NCI-H82 treated with DMSO at 0.1 percent for 48 hours (cell line): ENCODE results near the gene RFT1.

Experiments used
- DNase-seq: peaks from one replicate; lab custom pipeline; 2025; ENCODE audit not compliant: unreplicated experiment; lab: John Stamatoyannopoulos, UW

The RFT1 gene

GRCh38 chr3:53092942-53093341 lies 37.3 kb downstream of the RFT1 start:
- DNase-seq: no peak

- no peak for DNase-seq
Measured at GRCh38 chr3:53092216-53092615, 38.0 kb downstream of the RFT1 start.

GRCh38 chr3:53091011-53091410 lies 39.2 kb downstream of the RFT1 start:
- DNase-seq: no peak

DNA sequence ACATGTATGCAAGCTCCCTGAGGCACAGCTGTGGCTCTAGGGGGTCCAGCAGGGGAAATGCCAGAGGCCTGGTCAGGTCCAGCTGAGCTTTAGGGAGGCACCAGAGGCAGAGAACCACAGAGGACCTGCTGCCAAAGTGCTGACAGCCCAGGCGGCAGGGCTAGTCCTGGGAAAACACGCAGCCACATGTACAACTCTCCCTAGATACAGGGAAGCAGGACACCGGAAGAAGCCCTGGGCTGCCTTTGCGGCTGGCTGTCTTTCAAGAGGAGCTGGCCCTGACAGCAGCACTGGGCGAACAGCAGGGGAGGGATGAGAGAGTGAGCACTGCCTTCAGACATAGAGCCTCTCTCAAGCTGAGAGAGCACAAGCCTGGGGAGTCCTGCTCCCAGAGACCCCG lies 40.7 kb downstream of the RFT1 start:
- DNase-seq: no peak

DNA sequence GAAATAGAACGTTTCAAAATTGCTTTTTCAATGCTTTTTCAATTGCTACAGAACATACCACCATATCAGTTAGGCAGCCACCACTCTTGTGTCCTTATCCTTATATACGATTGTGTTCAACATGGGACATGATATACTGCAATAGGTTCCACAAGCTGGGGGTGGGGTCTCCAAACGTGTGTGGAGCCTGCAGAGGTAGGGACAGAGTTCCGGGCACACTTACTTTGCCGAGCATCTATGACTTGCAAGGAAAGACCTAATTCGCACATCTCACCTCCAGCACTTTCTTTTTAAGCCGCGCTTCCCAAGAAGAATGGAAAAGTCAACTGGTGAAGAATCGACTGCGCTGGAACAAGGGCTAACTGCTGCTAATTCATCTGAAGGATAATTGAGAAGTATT lies 44.8 kb downstream of the RFT1 start:
- no peak for DNase-seq

DNA sequence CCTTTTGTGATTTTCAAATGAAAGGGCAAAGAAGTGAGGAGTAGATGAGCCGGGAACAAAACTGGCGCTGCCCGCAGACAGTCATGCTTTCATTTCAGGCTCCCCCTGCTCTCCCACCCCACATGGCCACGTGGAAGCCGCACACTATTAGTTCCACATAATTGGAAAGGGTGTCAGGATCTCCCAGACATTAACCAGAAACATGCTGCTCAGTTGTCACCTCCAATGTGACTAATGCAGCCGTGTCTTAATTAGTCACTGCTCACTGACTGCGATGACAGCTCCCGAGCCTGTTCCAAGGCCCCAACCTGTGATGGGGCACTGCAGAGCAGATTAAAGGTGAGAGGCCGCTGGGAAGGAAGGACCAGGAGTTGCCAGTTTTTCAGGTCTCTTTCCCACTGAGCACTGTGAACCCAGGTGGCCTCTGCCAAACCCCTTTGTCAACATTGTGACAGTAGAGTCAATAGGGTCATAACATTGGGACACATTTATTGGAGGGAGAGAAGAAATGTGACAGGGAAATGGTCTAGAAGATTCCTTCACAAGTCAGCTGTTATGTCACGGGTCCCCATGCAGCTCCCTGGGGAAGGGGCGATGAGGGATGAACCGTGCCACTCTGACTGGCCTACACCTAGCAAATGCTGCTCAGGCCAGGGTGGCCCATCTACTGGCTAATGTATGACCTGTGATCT lies 45.8 kb downstream of the RFT1 start:
- no peak for DNase-seq

DNA sequence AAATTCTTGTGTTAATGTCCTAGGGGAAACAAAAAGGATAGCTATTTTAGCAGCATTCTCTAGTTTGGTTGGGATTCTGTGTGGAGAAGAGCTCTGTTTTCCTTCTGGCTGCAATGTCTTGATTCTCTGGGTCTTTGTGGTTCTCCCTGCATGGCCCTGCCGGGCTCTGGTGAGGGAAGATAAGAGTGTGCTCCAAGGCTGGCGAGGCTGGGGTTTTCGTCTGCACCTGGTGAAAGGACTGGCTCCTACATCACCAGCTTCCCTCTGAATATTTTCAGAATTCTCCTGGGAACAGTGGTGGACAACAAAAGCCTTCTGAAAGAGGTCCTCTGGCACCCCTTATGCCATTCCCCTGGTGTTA lies 46.3 kb downstream of the RFT1 start:
- DNase-seq: no peak

GRCh38 chr3:53083521-53083920 lies 46.7 kb downstream of the RFT1 start:
- no peak for DNase-seq

GRCh38 chr3:53082736-53083135 lies 47.5 kb downstream of the RFT1 start:
- DNase-seq: no peak

DNA sequence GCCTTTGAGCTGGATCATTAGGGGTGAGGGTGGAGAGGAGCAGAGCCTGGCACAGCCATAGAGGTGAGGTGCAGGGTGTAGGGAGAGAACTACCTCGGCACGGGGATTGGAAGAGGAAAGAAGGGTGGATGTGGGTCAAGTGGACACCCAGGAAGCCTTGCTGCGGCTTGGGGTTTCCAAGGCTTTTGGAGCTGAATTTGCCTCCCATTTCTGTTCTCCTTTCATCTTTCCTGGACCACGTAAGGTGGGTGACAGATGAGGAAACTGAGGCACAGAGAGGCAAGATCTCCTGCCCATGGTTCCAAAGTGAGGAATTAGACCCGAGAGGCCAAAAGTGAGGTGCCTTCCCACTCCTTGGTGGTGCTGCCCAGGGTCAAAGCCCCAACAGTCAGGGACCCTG lies 48.9 kb downstream of the RFT1 start:
- no peak for DNase-seq

DNA sequence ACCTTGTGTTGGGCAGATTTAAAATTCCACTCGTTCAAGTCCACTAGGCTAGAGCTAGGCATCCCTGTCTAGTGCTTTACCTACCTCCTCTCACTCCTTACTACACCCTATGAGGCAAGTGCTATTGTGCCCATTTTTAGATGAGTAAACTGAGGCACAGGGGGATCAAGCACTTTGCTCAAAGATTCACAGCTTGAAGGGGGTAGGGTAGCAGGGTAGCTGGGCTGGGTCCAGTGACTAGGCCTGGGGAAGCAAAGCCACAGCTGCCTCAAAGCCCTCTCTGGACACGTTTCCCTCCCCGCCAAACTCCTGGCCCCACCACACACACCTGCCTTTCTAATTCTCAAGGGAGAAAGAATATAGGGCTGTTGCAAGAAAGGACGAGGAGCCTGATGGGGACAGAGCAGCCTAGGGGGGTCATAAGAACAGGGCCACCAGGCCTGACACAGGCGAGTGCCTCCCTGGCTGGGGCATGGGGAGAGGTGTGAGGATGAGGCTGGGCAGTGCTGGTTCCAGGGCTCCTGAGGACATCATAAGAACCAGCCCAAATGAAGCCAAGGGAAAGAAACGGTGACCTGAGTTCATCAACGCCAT lies 49.5 kb downstream of the RFT1 start:
- no peak for DNase-seq

- DNase-seq: no peak
Measured at GRCh38 chr3:53079791-53080555, 50.3 kb downstream of the RFT1 start.

DNA sequence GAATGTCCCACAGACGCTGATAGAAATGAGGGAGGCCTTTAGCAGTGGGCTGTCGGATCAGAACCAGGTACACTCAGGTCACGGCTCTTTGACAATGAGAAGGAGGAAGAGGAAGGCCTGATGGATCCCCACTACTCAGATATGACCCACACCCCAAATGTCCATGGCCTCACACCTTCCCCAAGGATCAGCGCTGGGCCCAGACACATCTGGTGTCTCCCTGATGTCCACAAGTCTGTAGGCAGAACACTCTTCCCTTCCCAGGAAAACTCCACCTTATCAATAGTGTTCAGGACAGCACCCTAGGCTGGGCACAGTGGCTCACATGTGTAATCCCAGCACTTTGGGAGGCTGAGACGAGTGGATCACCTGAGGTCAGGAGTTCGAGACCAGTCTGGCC lies 51.1 kb downstream of the RFT1 start:
- no peak for DNase-seq

DNA sequence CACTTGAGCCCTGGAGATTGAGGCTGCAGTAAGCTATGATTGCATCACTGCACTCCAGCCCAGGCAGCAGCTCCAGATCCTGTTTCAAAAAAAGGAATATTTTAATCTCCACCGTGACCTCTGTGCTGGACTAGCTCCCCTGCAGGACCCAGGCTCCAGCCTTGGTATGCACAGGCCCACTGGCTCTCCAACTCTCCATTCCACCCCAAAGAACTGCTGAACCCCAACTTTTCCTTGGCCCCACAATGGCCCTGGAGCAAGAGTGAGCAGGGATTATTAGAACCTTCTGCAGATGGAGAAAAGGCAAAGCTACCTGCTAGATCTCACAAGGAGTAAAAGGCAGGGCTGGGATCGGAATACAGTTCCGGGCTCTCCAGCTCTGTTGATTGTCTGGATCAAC lies 51.6 kb downstream of the RFT1 start:
- no peak for DNase-seq

DNA sequence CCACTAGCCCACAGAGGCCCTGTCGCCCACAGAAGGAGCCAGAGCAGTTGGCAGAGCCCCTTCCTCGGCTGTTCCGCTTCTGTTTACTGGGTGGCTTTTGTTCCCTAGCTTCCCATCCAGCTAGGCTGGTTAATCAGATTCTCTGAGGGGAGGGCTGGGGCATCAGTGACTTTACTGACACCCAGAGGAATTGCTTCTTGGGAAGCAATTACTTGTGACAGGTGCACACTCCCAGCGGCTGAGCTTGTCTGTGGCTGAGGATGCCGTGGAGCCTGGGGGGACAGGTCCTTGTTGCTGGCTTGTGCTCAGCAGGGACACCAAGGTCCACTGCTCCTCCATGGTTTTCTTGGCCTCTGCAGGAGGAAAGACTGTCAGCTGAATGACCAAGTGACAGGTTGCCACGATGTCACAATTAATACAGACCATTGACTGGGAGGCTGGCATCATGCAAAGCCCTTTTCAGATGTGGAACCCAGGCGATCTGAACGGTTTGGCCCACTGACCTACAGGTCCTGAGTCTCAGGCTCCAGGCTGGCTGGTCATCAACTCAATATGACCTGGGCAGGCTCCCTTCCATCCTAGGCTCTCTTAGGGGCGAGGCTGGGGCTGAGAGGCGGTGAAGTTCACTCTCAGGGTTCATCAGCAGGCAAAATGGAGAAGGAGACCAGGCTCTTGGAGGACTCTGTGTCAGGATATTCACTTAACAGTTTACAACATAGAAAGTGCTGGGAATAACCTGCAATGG lies 52.6 kb downstream of the RFT1 start:
- DNase-seq: no peak

GRCh38 chr3:53075743-53076140 lies 54.5 kb downstream of the RFT1 start:
- DNase-seq: no peak

- no peak for DNase-seq
Measured at GRCh38 chr3:53074761-53075742, 55.2 kb downstream of the RFT1 start.

GRCh38 chr3:53074366-53074696 lies 55.9 kb downstream of the RFT1 start:
- DNase-seq: no peak

DNA sequence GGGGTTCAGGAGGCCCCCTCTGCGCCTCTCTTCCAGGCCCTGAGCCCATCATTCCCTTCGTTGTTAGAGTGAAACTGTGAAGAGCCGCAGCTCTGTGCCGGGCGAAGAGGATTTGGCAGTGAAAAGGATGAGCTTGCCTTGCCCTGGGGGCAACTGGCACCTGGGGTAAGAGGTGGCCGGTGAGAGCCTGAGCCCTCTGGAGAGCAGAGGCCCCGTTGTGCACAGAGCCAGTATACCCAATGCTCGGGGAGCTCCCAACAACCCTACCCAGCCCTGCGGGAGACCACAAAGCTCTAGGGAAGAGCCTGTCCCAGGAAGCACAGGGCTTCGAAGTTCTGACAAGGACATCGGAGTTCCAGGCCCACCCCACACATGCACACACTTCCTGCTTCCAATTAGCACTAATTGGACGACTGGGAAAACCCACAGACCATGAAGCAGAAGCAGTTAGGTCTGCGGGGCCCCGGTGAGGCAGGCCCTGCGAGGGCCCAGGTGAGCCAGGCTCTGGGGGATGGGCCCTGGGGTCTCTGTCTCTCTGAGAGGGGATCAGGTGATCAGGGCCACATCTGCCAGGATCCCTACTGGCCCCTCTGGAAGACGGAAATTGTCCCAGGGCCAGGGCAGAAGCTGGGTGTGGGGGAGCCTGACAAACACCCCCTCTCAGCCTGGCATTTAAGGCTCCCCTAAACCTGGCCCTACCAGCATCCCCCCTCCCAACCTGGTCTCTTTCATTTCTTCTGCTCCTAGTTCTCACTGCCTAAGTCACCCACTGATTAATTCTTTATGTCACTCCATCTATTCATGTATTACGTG lies 56.5 kb downstream of the RFT1 start:
- DNase-seq: no peak
